Caco-2 (cell line): ENCODE results near the gene PADI4. TPM values are rescaled to one million over a fixed set of nuclear protein-coding genes. Genes with fewer than 3 reads are reported as not detected.

Source experiments
- BruUV-seq: library from RNA; stranded (reverse); fragments of 400-500 nt; replicated peaks from 2 replicates; lab custom pipeline; 2021; lab: Mats Ljungman, UMichigan
- CTCF ChIA-PET: fragments of 300-600 bp; sonication (Branson Sonifier 250); formaldehyde crosslinking; loops from one replicate; lab custom pipeline; 2022; ENCODE audit warnings: antibody characterized with exemption; lab: Charles Lee
- POLR2A ChIA-PET: fragments of 300-600 bp; sonication (Branson Sonifier 250); formaldehyde crosslinking; loops from one replicate; lab custom pipeline; 2022; ENCODE audit warnings: antibody characterized with exemption; lab: Charles Lee
- DNase-seq, 2 experiments: peaks; one replicate each; pipeline versions ENCODE4 v3.0.0 to v3.0.0-alpha.2; 2020 to 2022
- H3K27me3 ChIP-seq: replicated peaks from 2 replicates; pipeline ENCODE4 v1.6.0; 2011; ENCODE audit warnings: low read length; ENCODE audit not compliant: control insufficient read depth, insufficient read depth
- H3K36me3 ChIP-seq: 2 replicates; pipeline ENCODE4 v1.5.1; 2011; ENCODE audit warnings: low read length; ENCODE audit not compliant: control insufficient read depth, insufficient read depth
- H3K4me1 ChIP-seq: fragments of 250-450 bp; sonication (Bioruptor Pico); 2 replicates; pipeline ENCODE4 v1.5.1; 2020; ENCODE audit warnings: mild to moderate bottlenecking
- H3K4me3 ChIP-seq: 2 replicates; pipeline ENCODE4 v1.5.1; 2011; ENCODE audit warnings: low read depth, mild to moderate bottlenecking, control low read depth, low read length
- H3K9me3 ChIP-seq: fragments of 250-450 bp; sonication (Bioruptor Pico); 2 replicates; pipeline ENCODE4 v1.5.1; 2020; ENCODE audit warnings: mild to moderate bottlenecking, moderate library complexity
- H3K27ac Mint-ChIP-seq: one replicate; pipeline ENCODE4 v1.8.0; 2022; ENCODE audit warnings: mixed read lengths; ENCODE audit not compliant: unreplicated experiment
- H3K27me3 Mint-ChIP-seq: one replicate; pipeline ENCODE4 v1.8.0; 2022; ENCODE audit warnings: mixed read lengths; ENCODE audit not compliant: insufficient read depth, unreplicated experiment
- H3K36me3 Mint-ChIP-seq: one replicate; pipeline ENCODE4 v1.8.0; 2022; ENCODE audit warnings: mild to moderate bottlenecking, mixed read lengths; ENCODE audit not compliant: insufficient read depth, unreplicated experiment
- H3K4me1 Mint-ChIP-seq: one replicate; pipeline ENCODE4 v1.8.0; 2022; ENCODE audit warnings: low read depth, mixed read lengths; ENCODE audit not compliant: unreplicated experiment
- H3K4me3 Mint-ChIP-seq: one replicate; pipeline ENCODE4 v1.8.0; 2022; ENCODE audit warnings: mild to moderate bottlenecking, moderate library complexity, mixed read lengths; ENCODE audit not compliant: unreplicated experiment
- H3K9me3 Mint-ChIP-seq: one replicate; pipeline ENCODE4 v1.8.0; 2022; ENCODE audit warnings: mixed read lengths; ENCODE audit not compliant: unreplicated experiment
- CTCF ChIP-seq, 2 experiments: fragments of 200-600 bp in 1 of 2; IDR thresholded peaks; 1 replicate in 1 of 2; 2 replicates in 1 of 2; pipeline versions ENCODE4 v1.5.1 to v1.8.0; 2011 to 2022; ENCODE audit warnings: antibody characterized with exemption in 1 of 2, control low read depth in 1 of 2, inconsistent platforms in 1 of 2, low read depth in 1 of 2, low read length in 1 of 2, mild to moderate bottlenecking in 1 of 2, moderate library complexity in 1 of 2; ENCODE audit not compliant: insufficient read depth in 1 of 2, severe bottlenecking in 1 of 2, unreplicated experiment in 1 of 2
- intact Hi-C: fragments of 100-400 bp; cut with micrococcal nuclease; formaldehyde crosslinking; loops from one replicate; pipeline ENCODE4 v1.10.0; 2022; ENCODE audit not compliant: unreplicated experiment
- total RNA-seq: library from RNA; stranded (reverse); gene quantifications from 2 replicates; pipeline ENCODE4 v1.2.3, GENCODE V29; 2022

Gene PADI4
- total RNA-seq, 1 experiment from 2014 or later = not detected

- Mint-ChIP-seq H3K36me3 (no peaks in the 10 kb centered on the region), H3K9me3 (no peaks in the 10 kb centered on the region), H3K4me1 (no peaks in the 10 kb centered on the region), H3K4me3 (no peak overlapping the region), H3K27me3 (peaks cover 8% of the 10 kb centered on the region), H3K27ac (no peak overlapping the region)
- Histone ChIP-seq H3K4me1 (no peaks in the 10 kb centered on the region), H3K4me3 (no peak overlapping the region), H3K36me3 (no peaks in the 10 kb centered on the region), H3K27me3 (no peaks in the 10 kb centered on the region; the same call in 1 of the 2 replicates), H3K9me3 (no peaks in the 10 kb centered on the region)
- no peak for TF ChIP-seq CTCF (IDR thresholded peaks at IDR 0.05; ENCODE audit: insufficient read depth in 1 of 2, low read depth in 1 of 2, low read length in 1 of 2, severe bottlenecking in 1 of 2, unreplicated experiment in 1 of 2)
- ChIA-PET POLR2A (no interaction called here), CTCF (no interaction called here)
- intact Hi-C loops = no loop called here
- BruUV-seq = no TSS peak
- no peak for DNase-seq
Observed at GRCh38 chr1:17392199-17392740, 84.3 kb downstream of the PADI4 start.

GRCh38 chr1:17393230-17393629 is 85.2 kb downstream of the PADI4 start:
- intact Hi-C loops = no loop called here
- Mint-ChIP-seq H3K27ac (no peak overlapping the region), H3K9me3 (no peaks in the 10 kb centered on the region), H3K4me1 (no peaks in the 10 kb centered on the region), H3K36me3 (no peaks in the 10 kb centered on the region), H3K4me3 (no peak overlapping the region), H3K27me3 (peaks cover 8% of the 10 kb centered on the region)
- H3K4me3 ChIP-seq = no peak overlapping the region
- H3K36me3 ChIP-seq = no peaks in the 10 kb centered on the region
- BruUV-seq = no TSS peak
- no peaks in the 10 kb centered on the region for H3K4me1 ChIP-seq
- CTCF ChIA-PET = no interaction called here
- TF ChIP-seq CTCF (IDR thresholded peaks at IDR 0.05; ENCODE audit: insufficient read depth in 1 of 2, low read depth in 1 of 2, low read length in 1 of 2, severe bottlenecking in 1 of 2, unreplicated experiment in 1 of 2) = no peak
- no peaks in the 10 kb centered on the region; the same call in 1 of the 2 replicates for H3K27me3 ChIP-seq
- POLR2A ChIA-PET = no interaction called here
- DNase-seq = no peak
- no peaks in the 10 kb centered on the region for H3K9me3 ChIP-seq

GRCh38 chr1:17397910-17398695 is 90.1 kb downstream of the PADI4 start:
- H3K36me3 ChIP-seq = no peaks in the 10 kb centered on the region
- Mint-ChIP-seq H3K4me3 (no peak overlapping the region), H3K36me3 (no peaks in the 10 kb centered on the region), H3K4me1 (no peaks in the 10 kb centered on the region), H3K27me3 (peaks cover 3% of the 10 kb centered on the region), H3K27ac (no peak overlapping the region), H3K9me3 (no peaks in the 10 kb centered on the region)
- H3K4me3 ChIP-seq = no peak overlapping the region
- no TSS peak for BruUV-seq
- TF ChIP-seq CTCF (IDR thresholded peaks at IDR 0.05; ENCODE audit: insufficient read depth in 1 of 2, low read depth in 1 of 2, low read length in 1 of 2, severe bottlenecking in 1 of 2, unreplicated experiment in 1 of 2) = no peak
- ChIA-PET CTCF (interaction anchor here (0.6 kb wide), 1 partner anchor 436 kb away, joined by 6 read pairs; no protein-coding TSS in a partner anchor), POLR2A (no interaction called here)
- no peaks in the 10 kb centered on the region for H3K4me1 ChIP-seq
- H3K27me3 ChIP-seq = no peaks in the 10 kb centered on the region
- no peak for DNase-seq
- intact Hi-C loops = no loop called here
- no peaks in the 10 kb centered on the region for H3K9me3 ChIP-seq
